HEK293T (cell line): Measurements from ENCODE around the gene CHSY3.

ENCODE experiments used
- ELF4 ChIP-seq: fragments of 450-650 bp; IDR thresholded peaks from 2 replicates; pipeline ENCODE4 v1.6.1; 2017; ENCODE audit warnings: antibody characterized with exemption
- FOXA1 ChIP-seq: fragments of 450-650 bp; IDR thresholded peaks from 2 replicates; pipeline ENCODE4 v1.6.1; 2016; ENCODE audit warnings: mild to moderate bottlenecking
- HDGF ChIP-seq: fragments of 450-650 bp; IDR thresholded peaks from 2 replicates; pipeline ENCODE4 v1.6.1; 2017; ENCODE audit warnings: antibody characterized with exemption, borderline replicate concordance
- SP1 ChIP-seq: fragments of 450-650 bp; IDR thresholded peaks from 2 replicates; pipeline ENCODE4 v1.6.1; 2017
- TF ChIP-seq, protein P1 (sequence below): fragments of 450-650 bp; IDR thresholded peaks from 2 replicates; pipeline ENCODE4 v1.6.1; 2016

DNA sequence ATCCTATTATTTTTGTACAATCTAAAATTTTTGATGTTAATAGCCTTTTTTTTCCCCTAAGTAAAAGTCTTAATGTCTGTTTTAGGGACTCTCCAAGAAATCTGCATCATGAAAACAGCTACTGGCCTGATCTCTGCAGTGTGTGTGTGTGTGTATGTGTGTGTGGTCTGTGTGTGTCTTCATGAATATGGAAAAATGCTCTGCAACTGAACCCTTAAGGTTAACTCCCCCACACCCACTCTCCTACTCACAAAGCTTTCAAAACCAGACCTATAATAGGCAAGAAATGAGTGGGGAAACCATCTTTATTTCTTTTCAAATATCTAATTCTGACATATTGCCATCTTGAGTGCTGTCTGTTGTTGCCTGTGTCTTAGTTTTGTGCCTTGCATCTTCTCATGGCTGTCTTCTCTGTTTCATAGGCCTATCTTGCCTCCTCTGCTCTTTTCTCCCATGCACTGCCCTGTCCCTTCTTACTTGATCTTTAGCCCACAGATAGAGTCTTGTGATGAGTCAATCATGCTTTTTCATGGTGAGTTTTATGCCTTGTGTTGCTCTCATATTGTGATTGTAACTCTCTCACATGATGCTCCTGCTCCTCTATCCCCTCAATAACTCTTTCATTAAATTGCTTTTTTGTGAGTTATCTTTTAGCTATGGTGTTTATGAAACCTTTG, 68.3 kb downstream of the CHSY3 start:
- no peak for TF ChIP-seq HDGF
- no peak for TF ChIP-seq ELF4
- TF ChIP-seq FOXA1, result no peak
- no peak for TF ChIP-seq SP1
- TF ChIP-seq, protein P1, sequence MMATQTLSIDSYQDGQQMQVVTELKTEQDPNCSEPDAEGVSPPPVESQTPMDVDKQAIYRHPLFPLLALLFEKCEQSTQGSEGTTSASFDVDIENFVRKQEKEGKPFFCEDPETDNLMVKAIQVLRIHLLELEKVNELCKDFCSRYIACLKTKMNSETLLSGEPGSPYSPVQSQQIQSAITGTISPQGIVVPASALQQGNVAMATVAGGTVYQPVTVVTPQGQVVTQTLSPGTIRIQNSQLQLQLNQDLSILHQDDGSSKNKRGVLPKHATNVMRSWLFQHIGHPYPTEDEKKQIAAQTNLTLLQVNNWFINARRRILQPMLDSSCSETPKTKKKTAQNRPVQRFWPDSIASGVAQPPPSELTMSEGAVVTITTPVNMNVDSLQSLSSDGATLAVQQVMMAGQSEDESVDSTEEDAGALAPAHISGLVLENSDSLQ, result no peak
